SU-DHL-6 (cell line): Measurements from ENCODE around the gene ACTG1.

Source experiments
- H2AFZ ChIP-seq: fragments of 200-600 bp; sonication (generic); 2 replicates; pipeline ENCODE4 v1.6.1; 2014; ENCODE audit warnings: low read depth, mild to moderate bottlenecking, moderate library complexity, mixed read lengths, antibody characterized with exemption, low read length; ENCODE audit not compliant: severe bottlenecking
- H3F3A ChIP-seq: fragments of 200-600 bp; shearing (Covaris generic); 2 replicates; pipeline ENCODE4 v1.6.0; 2016; ENCODE audit warnings: antibody characterized with exemption, mild to moderate bottlenecking; ENCODE audit not compliant: insufficient read depth
- H3K27ac ChIP-seq: fragments of 200-600 bp; sonication (generic); 2 replicates; pipeline ENCODE4 v1.5.1; 2016; ENCODE audit warnings: low read depth, mild to moderate bottlenecking, low read length, moderate library complexity, mixed read lengths
- H3K27me3 ChIP-seq: fragments of 200-600 bp; sonication (generic), shearing (Covaris generic); 2 replicates; pipeline ENCODE4 v1.6.0; 2014; ENCODE audit warnings: mild to moderate bottlenecking, low read length
- H3K36me3 ChIP-seq: fragments of 200-600 bp; sonication (generic); 2 replicates; pipeline ENCODE4 v1.6.1; 2014; ENCODE audit warnings: mild to moderate bottlenecking, low read length, mixed read lengths
- H3K4me2 ChIP-seq: fragments of 300-600, 200-600 bp; shearing (Covaris generic), sonication (generic); 2 replicates; pipeline ENCODE4 v1.6.0; 2014; ENCODE audit warnings: low read length, low read depth, mild to moderate bottlenecking; ENCODE audit not compliant: poor library complexity, severe bottlenecking
- H3K4me3 ChIP-seq: fragments of 200-600 bp; sonication (generic); 2 replicates; pipeline ENCODE4 v1.5.1; 2014; ENCODE audit warnings: antibody characterized with exemption, low read length, mild to moderate bottlenecking, mixed read lengths; ENCODE audit not compliant: insufficient read depth, poor library complexity, severe bottlenecking
- H3K79me2 ChIP-seq: fragments of 200-600 bp; sonication (generic); 2 replicates; pipeline ENCODE4 v1.6.1; 2014; ENCODE audit warnings: mild to moderate bottlenecking, low read length, moderate library complexity; ENCODE audit not compliant: insufficient read depth
- H3K9ac ChIP-seq: fragments of 200-600 bp; sonication (generic); 2 replicates; pipeline ENCODE4 v1.7.0; 2014; ENCODE audit warnings: mild to moderate bottlenecking, low read length
- H3K9me2 ChIP-seq: fragments of 200-600 bp; sonication (generic); replicated peaks from 2 replicates; pipeline ENCODE4 v1.6.1; 2014; ENCODE audit warnings: low read length; ENCODE audit not compliant: insufficient read depth
- H3K9me3 ChIP-seq: fragments of 200-600 bp; sonication (generic); 2 replicates; pipeline ENCODE4 v1.6.1; 2014; ENCODE audit warnings: low read length, mixed read lengths; ENCODE audit not compliant: insufficient read depth
- H4K20me1 ChIP-seq: fragments of 200-600 bp; sonication (generic); 2 replicates; pipeline ENCODE4 v1.6.1; 2014; ENCODE audit warnings: low read depth, mild to moderate bottlenecking, antibody characterized with exemption, low read length, moderate library complexity, mixed read lengths
- EZH2phosphoT487 ChIP-seq: fragments of 200-600 bp; sonication (generic), shearing (Covaris generic); conservative IDR thresholded peaks from 2 replicates; pipeline ENCODE4 v1.6.1; 2018; ENCODE audit warnings: mild to moderate bottlenecking, antibody characterized with exemption, low read length, moderate library complexity, mixed read lengths
- TF ChIP-seq, protein P1 (sequence below): fragments of 200-600 bp; sonication (generic); IDR thresholded peaks from one replicate; pipeline ENCODE4 v1.5.1; 2017; ENCODE audit warnings: antibody characterized with exemption, mild to moderate bottlenecking, low read length, moderate library complexity; ENCODE audit not compliant: insufficient read depth, poor library complexity, severe bottlenecking

Gene ACTG1

DNA sequence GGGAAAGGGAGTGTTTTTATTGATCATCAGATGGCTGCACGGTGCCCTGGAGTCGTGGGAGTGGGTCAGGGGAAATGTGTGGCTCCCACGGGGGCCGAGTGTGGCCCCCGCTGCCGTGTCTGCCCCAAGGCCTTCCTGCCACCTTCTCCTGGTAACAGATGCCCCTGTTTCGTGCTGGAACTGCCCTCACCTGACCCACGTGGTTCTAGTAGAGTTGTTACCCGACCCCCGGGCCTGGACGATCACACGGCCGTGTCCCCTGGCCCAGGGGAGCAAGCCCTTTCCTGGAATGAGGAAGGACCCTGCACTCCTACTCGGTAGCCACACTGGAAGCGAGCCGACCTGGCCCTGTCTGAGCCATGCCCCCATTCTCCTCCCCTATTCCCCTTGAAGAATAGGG lies 37.6 kb downstream of the ACTG1 start:
- Histone ChIP-seq H2AFZ (no peak overlapping the region), H3K9me2 (no peaks in the 10 kb centered on the region), H3K4me3 (no peak overlapping the region), H3K27me3 (no peaks in the 10 kb centered on the region), H3K27ac (no peak overlapping the region), H3K36me3 (no peaks in the 10 kb centered on the region), H3K79me2 (no peaks in the 10 kb centered on the region), H3K9me3 (no peaks in the 10 kb centered on the region), H3K9ac (no peak overlapping the region), H3K4me2 (no peak overlapping the region), H4K20me1 (no peaks in the 10 kb centered on the region), H3F3A (no peaks in the 10 kb centered on the region)
- no peak for TF ChIP-seq EZH2phosphoT487
- TF ChIP-seq, protein P1, sequence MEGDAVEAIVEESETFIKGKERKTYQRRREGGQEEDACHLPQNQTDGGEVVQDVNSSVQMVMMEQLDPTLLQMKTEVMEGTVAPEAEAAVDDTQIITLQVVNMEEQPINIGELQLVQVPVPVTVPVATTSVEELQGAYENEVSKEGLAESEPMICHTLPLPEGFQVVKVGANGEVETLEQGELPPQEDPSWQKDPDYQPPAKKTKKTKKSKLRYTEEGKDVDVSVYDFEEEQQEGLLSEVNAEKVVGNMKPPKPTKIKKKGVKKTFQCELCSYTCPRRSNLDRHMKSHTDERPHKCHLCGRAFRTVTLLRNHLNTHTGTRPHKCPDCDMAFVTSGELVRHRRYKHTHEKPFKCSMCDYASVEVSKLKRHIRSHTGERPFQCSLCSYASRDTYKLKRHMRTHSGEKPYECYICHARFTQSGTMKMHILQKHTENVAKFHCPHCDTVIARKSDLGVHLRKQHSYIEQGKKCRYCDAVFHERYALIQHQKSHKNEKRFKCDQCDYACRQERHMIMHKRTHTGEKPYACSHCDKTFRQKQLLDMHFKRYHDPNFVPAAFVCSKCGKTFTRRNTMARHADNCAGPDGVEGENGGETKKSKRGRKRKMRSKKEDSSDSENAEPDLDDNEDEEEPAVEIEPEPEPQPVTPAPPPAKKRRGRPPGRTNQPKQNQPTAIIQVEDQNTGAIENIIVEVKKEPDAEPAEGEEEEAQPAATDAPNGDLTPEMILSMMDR = no peak

DNA sequence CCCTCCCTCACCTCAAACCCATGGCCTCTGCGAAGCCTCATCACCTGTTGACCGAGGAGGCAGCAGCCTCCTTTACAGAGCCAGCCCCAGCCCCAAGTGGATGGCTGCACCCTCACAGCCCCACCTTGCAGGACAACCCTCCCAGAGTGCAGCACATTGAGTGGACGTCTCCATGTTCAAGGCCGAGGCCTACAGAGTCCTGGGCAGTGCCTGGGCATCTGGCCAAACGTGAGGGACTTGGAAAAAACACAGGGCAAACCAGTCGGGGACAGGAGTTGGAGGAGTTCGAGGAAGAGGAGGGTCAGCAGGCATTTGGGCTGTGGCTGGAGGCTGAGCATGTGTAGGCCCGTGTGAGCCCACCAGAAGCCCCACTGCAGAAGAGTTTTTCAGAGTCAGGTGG lies 39.6 kb downstream of the ACTG1 start:
- Histone ChIP-seq H3K9me3 (no peaks in the 10 kb centered on the region), H3K27ac (no peak overlapping the region), H3K79me2 (no peaks in the 10 kb centered on the region), H3K27me3 (no peaks in the 10 kb centered on the region), H3K9ac (no peak overlapping the region), H3K4me3 (no peak overlapping the region), H3K9me2 (no peaks in the 10 kb centered on the region), H3K4me2 (no peak overlapping the region), H4K20me1 (no peaks in the 10 kb centered on the region), H3F3A (no peaks in the 10 kb centered on the region), H3K36me3 (no peaks in the 10 kb centered on the region), H2AFZ (no peak overlapping the region)
- TF ChIP-seq, protein P1 = no peak
- no peak for TF ChIP-seq EZH2phosphoT487

DNA sequence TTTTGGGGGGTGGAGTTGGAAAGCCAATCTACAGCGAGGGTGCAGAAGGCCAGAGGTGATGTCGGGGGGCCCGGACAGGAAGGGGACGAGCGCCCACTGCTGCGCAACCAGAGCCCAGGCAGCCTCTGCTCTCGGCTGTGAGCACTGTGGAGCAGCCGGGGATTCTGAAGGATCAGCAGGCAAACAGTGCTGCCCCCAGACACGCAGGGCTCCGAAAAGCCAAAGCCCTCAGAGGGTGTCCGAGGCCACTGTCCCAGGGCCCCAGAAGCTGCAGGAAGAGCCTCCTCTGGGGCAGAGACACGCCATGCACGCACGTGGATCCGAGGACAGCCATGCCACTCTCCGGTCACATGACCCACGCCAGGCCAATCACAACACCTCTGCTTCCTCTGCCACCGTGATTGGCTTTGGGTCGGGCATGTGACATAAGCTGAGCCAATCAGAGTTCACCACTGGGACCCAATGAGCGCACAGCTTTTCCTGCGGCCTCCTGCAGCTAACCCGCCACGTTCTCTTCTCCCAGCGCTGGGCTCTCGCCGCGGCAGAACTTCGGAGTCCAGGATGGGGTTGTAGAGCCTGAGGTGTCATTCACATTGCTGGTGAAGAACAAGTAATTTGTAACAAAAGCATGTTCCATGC lies 40.7 kb downstream of the ACTG1 start:
- Histone ChIP-seq H3K9ac (no peak overlapping the region), H3K4me2 (no peak overlapping the region), H3K4me3 (no peak overlapping the region), H3K36me3 (no peaks in the 10 kb centered on the region), H3K27me3 (no peaks in the 10 kb centered on the region), H3F3A (no peaks in the 10 kb centered on the region), H3K27ac (no peak overlapping the region), H2AFZ (no peak overlapping the region), H4K20me1 (no peaks in the 10 kb centered on the region), H3K9me3 (no peaks in the 10 kb centered on the region), H3K9me2 (no peaks in the 10 kb centered on the region), H3K79me2 (no peaks in the 10 kb centered on the region)
- no peak for TF ChIP-seq EZH2phosphoT487
- TF ChIP-seq, protein P1 = no peak
